Effector memory CD4-positive, alpha-beta T cell (primary cell): ENCODE measurements around the gene MYBBP1A.

ENCODE experiments used
- DNase-seq, 3 donors: peaks; one replicate each; pipeline ENCODE4 v3.0.0-alpha.2; 2020
- H3K27ac ChIP-seq: 2 replicates; pipeline ENCODE4 v1.7.0; 2013; ENCODE audit warnings: mild to moderate bottlenecking, low read length, moderate library complexity; ENCODE audit not compliant: insufficient read depth, poor library complexity, severe bottlenecking
- H3K27me3 ChIP-seq: replicated peaks from 2 replicates; pipeline ENCODE4 v1.7.0; 2013; ENCODE audit warnings: mild to moderate bottlenecking, low read length; ENCODE audit not compliant: insufficient read depth, control insufficient read depth, poor library complexity, severe bottlenecking
- H3K36me3 ChIP-seq: 2 replicates; pipeline ENCODE4 v1.7.0; 2013; ENCODE audit warnings: mild to moderate bottlenecking, low read length, moderate library complexity; ENCODE audit not compliant: control insufficient read depth, insufficient read depth
- H3K4me1 ChIP-seq: 2 replicates; pipeline ENCODE4 v1.7.0; 2013; ENCODE audit warnings: low read length, mild to moderate bottlenecking; ENCODE audit not compliant: control insufficient read depth, insufficient read depth, poor library complexity, severe bottlenecking
- H3K4me3 ChIP-seq: 2 replicates; pipeline ENCODE4 v1.7.0; 2013; ENCODE audit warnings: low read length, low read depth, mild to moderate bottlenecking; ENCODE audit not compliant: insufficient read depth, poor library complexity, severe bottlenecking
- H3K9me3 ChIP-seq: 2 replicates; pipeline ENCODE4 v1.7.0; 2013; ENCODE audit warnings: mild to moderate bottlenecking, low read length, moderate library complexity; ENCODE audit not compliant: control insufficient read depth

The MYBBP1A gene

GRCh38 chr17:4543557-4544026, 11.6 kb downstream of the MYBBP1A start:
- Histone ChIP-seq H3K36me3 (peaks cover 92% of the 10 kb centered on the region), H3K4me3 (no peak overlapping the region), H3K9me3 (no peaks in the 10 kb centered on the region), H3K27ac (no peak overlapping the region), H3K4me1 (no peaks in the 10 kb centered on the region), H3K27me3 (no peaks in the 10 kb centered on the region)
- DNase-seq = no peak

GRCh38 chr17:4542726-4543191, 12.4 kb downstream of the MYBBP1A start:
- DNase-seq = no peak
- Histone ChIP-seq H3K4me1 (no peaks in the 10 kb centered on the region), H3K27ac (no peak overlapping the region), H3K36me3 (peaks cover 87% of the 10 kb centered on the region), H3K4me3 (no peak overlapping the region), H3K9me3 (no peaks in the 10 kb centered on the region), H3K27me3 (no peaks in the 10 kb centered on the region)

- Histone ChIP-seq H3K4me1 (no peaks in the 10 kb centered on the region), H3K36me3 (peaks cover 81% of the 10 kb centered on the region), H3K27me3 (no peaks in the 10 kb centered on the region), H3K27ac (no peak overlapping the region), H3K9me3 (no peaks in the 10 kb centered on the region), H3K4me3 (no peak overlapping the region)
- DNase-seq = no peak
These were observed 13.0 kb downstream of the MYBBP1A start for GRCh38 chr17:4542003-4542725.

- no peaks in the 10 kb centered on the region for H3K9me3 ChIP-seq
- H3K27ac ChIP-seq = no peak overlapping the region
- H3K36me3 ChIP-seq = peaks cover 74% of the 10 kb centered on the region
- H3K27me3 ChIP-seq = no peaks in the 10 kb centered on the region
- no peaks in the 10 kb centered on the region for H3K4me1 ChIP-seq
- no peak for DNase-seq
- no peak overlapping the region for H3K4me3 ChIP-seq
These were observed 13.7 kb downstream of the MYBBP1A start for GRCh38 chr17:4541328-4542002.

GRCh38 chr17:4540687-4541327, 14.4 kb downstream of the MYBBP1A start:
- no peaks in the 10 kb centered on the region for H3K4me1 ChIP-seq
- no peaks in the 10 kb centered on the region for H3K9me3 ChIP-seq
- H3K27ac ChIP-seq = no peak overlapping the region
- H3K27me3 ChIP-seq = no peaks in the 10 kb centered on the region
- DNase-seq = no peak
- H3K4me3 ChIP-seq = no peak overlapping the region
- H3K36me3 ChIP-seq = peaks cover 70% of the 10 kb centered on the region

GRCh38 chr17:4540224-4540651, 14.9 kb downstream of the MYBBP1A start:
- no peaks in the 10 kb centered on the region for H3K4me1 ChIP-seq
- H3K4me3 ChIP-seq = no peak overlapping the region
- no peaks in the 10 kb centered on the region for H3K9me3 ChIP-seq
- H3K36me3 ChIP-seq = peaks cover 64% of the 10 kb centered on the region
- no peak for DNase-seq
- no peaks in the 10 kb centered on the region for H3K27me3 ChIP-seq
- no peak overlapping the region for H3K27ac ChIP-seq

GRCh38 chr17:4539576-4540223, 15.5 kb downstream of the MYBBP1A start:
- H3K27me3 ChIP-seq = no peaks in the 10 kb centered on the region
- no peak overlapping the region for H3K27ac ChIP-seq
- DNase-seq = no peak
- no peaks in the 10 kb centered on the region for H3K4me1 ChIP-seq
- H3K36me3 ChIP-seq = peaks cover 61% of the 10 kb centered on the region
- no peak overlapping the region for H3K4me3 ChIP-seq
- H3K9me3 ChIP-seq = no peaks in the 10 kb centered on the region

GRCh38 chr17:4539025-4539424, 16.2 kb downstream of the MYBBP1A start:
- no peak for DNase-seq
- Histone ChIP-seq H3K36me3 (peaks cover 57% of the 10 kb centered on the region), H3K27me3 (no peaks in the 10 kb centered on the region), H3K4me1 (no peaks in the 10 kb centered on the region), H3K9me3 (no peaks in the 10 kb centered on the region), H3K27ac (no peak overlapping the region), H3K4me3 (no peak overlapping the region)

- Histone ChIP-seq H3K9me3 (no peaks in the 10 kb centered on the region), H3K36me3 (peaks cover 51% of the 10 kb centered on the region), H3K4me3 (no peak overlapping the region), H3K27ac (no peak overlapping the region), H3K4me1 (no peaks in the 10 kb centered on the region), H3K27me3 (no peaks in the 10 kb centered on the region)
- DNase-seq = no peak
These were observed 16.8 kb downstream of the MYBBP1A start for GRCh38 chr17:4538236-4539002.
